Liver (tissue), 9 donors: Measurements from ENCODE around the gene ARPIN. TPM values are rescaled to one million over a fixed set of nuclear protein-coding genes. Genes with fewer than 3 reads are reported as not detected.
"Not testable (repeated sequence)": the region's sequence is repeated elsewhere in the genome, so short reads cannot be mapped to it uniquely, and the experiment has no call there.

Experiments
- DNase-seq: peaks from one replicate; pipeline ENCODE4 v3.0.0-alpha.2; 2017; ENCODE audit warnings: low spot score
- H3K27ac ChIP-seq, 2 donors: one replicate each; pipeline ENCODE4 v1.7.0; 2013; ENCODE audit warnings: inconsistent platforms in 2 of 2, low read length in 2 of 2, control low read depth in 1 of 2, low read depth in 1 of 2, mild to moderate bottlenecking in 1 of 2
- H3K27me3 ChIP-seq, 4 donors: one replicate each; pipeline versions ENCODE4 v1.6.1 to v1.7.0; 2013; ENCODE audit warnings: low read length in 3 of 4, inconsistent platforms in 1 of 4, mild to moderate bottlenecking in 1 of 4, moderate library complexity in 1 of 4; ENCODE audit not compliant: control insufficient read depth in 4 of 4, insufficient read depth in 4 of 4
- H3K36me3 ChIP-seq, 4 donors: one replicate each; pipeline versions ENCODE4 v1.6.1 to v1.7.0; 2013; ENCODE audit warnings: low read length in 3 of 4, mild to moderate bottlenecking in 3 of 4, low read depth in 1 of 4, moderate library complexity in 1 of 4; ENCODE audit not compliant: control insufficient read depth in 4 of 4, insufficient read depth in 3 of 4
- H3K4me1 ChIP-seq, 4 donors: one replicate each; pipeline versions ENCODE4 v1.6.1 to v1.7.0; 2013; ENCODE audit warnings: low read length in 3 of 4, mild to moderate bottlenecking in 3 of 4, moderate library complexity in 1 of 4; ENCODE audit not compliant: control insufficient read depth in 4 of 4, insufficient read depth in 4 of 4
- H3K4me3 ChIP-seq, 3 donors: one replicate each; pipeline versions ENCODE4 v1.6.1 to v1.7.0; 2013; ENCODE audit warnings: low read length in 3 of 3, control low read depth in 1 of 3, low read depth in 1 of 3, mild to moderate bottlenecking in 1 of 3
- H3K9ac ChIP-seq, 2 donors: one replicate each; pipeline ENCODE4 v1.7.0; 2013; ENCODE audit warnings: low read length in 2 of 2, mild to moderate bottlenecking in 2 of 2, moderate library complexity in 2 of 2, control low read depth in 1 of 2, low read depth in 1 of 2
- H3K9me3 ChIP-seq, 4 donors: one replicate each; pipeline versions ENCODE4 v1.6.1 to v1.7.0; 2013; ENCODE audit warnings: low read length in 3 of 4; ENCODE audit not compliant: control insufficient read depth in 4 of 4
- CTCF ChIP-seq: fragments of 150-350 bp; IDR thresholded peaks from 2 replicates; pipeline ENCODE4 v1.5.1; 2017; ENCODE audit warnings: improper control_type of control experiment, low read depth, low read length; ENCODE audit not compliant: missing input control
- EGR1 ChIP-seq, 2 donors: IDR thresholded peaks; 2 replicates each; pipeline ENCODE4 v1.6.1; 2016 to 2018; ENCODE audit warnings: antibody characterized with exemption in 2 of 2, low read depth in 2 of 2
- FOXA1 ChIP-seq: IDR thresholded peaks from 2 replicates; pipeline ENCODE4 v1.6.1; 2016; ENCODE audit warnings: antibody characterized with exemption
- FOXA2 ChIP-seq: IDR thresholded peaks from 2 replicates; pipeline ENCODE4 v1.6.1; 2016; ENCODE audit warnings: antibody characterized with exemption
- GABPA ChIP-seq, 2 donors: IDR thresholded peaks in 1 of 2; conservative IDR thresholded peaks in 1 of 2; 2 replicates each; pipeline ENCODE4 v1.6.1; 2016; ENCODE audit warnings: antibody characterized with exemption in 2 of 2, mild to moderate bottlenecking in 1 of 2, moderate library complexity in 1 of 2
- HNF4A ChIP-seq, 2 donors: conservative IDR thresholded peaks; 2 replicates each; pipeline ENCODE4 v1.6.1; 2016; ENCODE audit warnings: antibody characterized with exemption in 2 of 2, mild to moderate bottlenecking in 2 of 2
- MAX ChIP-seq: IDR thresholded peaks from 2 replicates; pipeline ENCODE4 v1.6.1; 2016; ENCODE audit warnings: antibody characterized with exemption
- NR2F2 ChIP-seq: IDR thresholded peaks from 2 replicates; pipeline ENCODE4 v1.6.1; 2016; ENCODE audit warnings: antibody characterized with exemption
- RAD21 ChIP-seq, 2 donors: IDR thresholded peaks; 2 replicates each; pipeline ENCODE4 v1.6.1; 2016; ENCODE audit warnings: antibody characterized with exemption in 2 of 2, mild to moderate bottlenecking in 2 of 2
- RXRA ChIP-seq, 2 donors: IDR thresholded peaks; 2 replicates each; pipeline ENCODE4 v1.6.1; 2017 to 2018; ENCODE audit warnings: antibody characterized with exemption in 2 of 2, mild to moderate bottlenecking in 1 of 2
- TAF1 ChIP-seq: conservative IDR thresholded peaks from 2 replicates; pipeline ENCODE4 v1.6.1; 2016; ENCODE audit warnings: antibody characterized with exemption, mild to moderate bottlenecking
- YY1 ChIP-seq: IDR thresholded peaks from 2 replicates; pipeline ENCODE4 v1.6.1; 2016; ENCODE audit warnings: antibody characterized with exemption, mild to moderate bottlenecking
- WGBS: extraction: QIAGEN DNeasy Blood & Tissue Kit; methylation state at CpG from one replicate; pipeline ENCODE4 v1.1.7; 2013; 5-methylcytosine and 5-hydroxymethylcytosine counted together
- polyA plus RNA-seq, 2 donors: library from polyadenylated mRNA; stranded (reverse) in 1 of 2; unstranded in 1 of 2; fragments of 200-250 nt in 1 of 2; fragments of >200 nt in 1 of 2; fragmentation: Nextera tagmentation in 1 of 2; extraction: Ambion mirVana in 1 of 2; gene quantifications; one replicate each; pipeline versions ENCODE4 v1.2.1 to v1.2.3, GENCODE V29; 2013 to 2015
- total RNA-seq, 2 donors: library from RNA; depleted of rRNA; stranded (reverse); fragments of >200 nt; gene quantifications; one replicate each; pipeline ENCODE4 v1.2.3, GENCODE V29; 2014
- TF ChIP-seq, protein P1 (sequence below): IDR thresholded peaks from 2 replicates; pipeline ENCODE4 v1.6.1; 2016; ENCODE audit warnings: antibody characterized with exemption
- TF ChIP-seq, protein P2 (sequence below): IDR thresholded peaks from 2 replicates; pipeline ENCODE4 v1.6.1; 2016; ENCODE audit warnings: antibody characterized with exemption
- donor health status: healthy.
- donor health status: healthy.
- donor health status: healthy.
- donor health status: healthy.
- donor health status: healthy.

ARPIN gene
- total and polyA plus RNA-seq, 4 donors, result 1.6 to 7.2 (median 3.5) TPM

- H3K27me3 ChIP-seq, result no peaks in the 10 kb centered on the region
- no peak for DNase-seq
- peaks cover 6 to 19% (median 11%) of the 10 kb centered on the region in 4 donors for H3K4me1 ChIP-seq
- no peak overlapping the region for H3K4me3 ChIP-seq
- H3K27ac ChIP-seq, result peak overlapping the region in 1 of 2 donors; percentile 13
- TF ChIP-seq YY1, result peak; percentile 70
- peak; percentile 37 to 38 for TF ChIP-seq HNF4A (conservative IDR thresholded peaks at IDR 0.05)
- no peak for TF ChIP-seq CTCF
- TF ChIP-seq RAD21 (IDR thresholded peaks at IDR 0.05), result no peak
- TF ChIP-seq FOXA2, result peak; percentile 68
- peak; percentile 22 for TF ChIP-seq MAX
- TF ChIP-seq EGR1 (IDR thresholded peaks at IDR 0.05; ENCODE audit: low read depth in 2 of 2), result no peak
- no peak for TF ChIP-seq FOXA1
- TF ChIP-seq RXRA (IDR thresholded peaks at IDR 0.05), result peak; percentile 17 to 28
- no peak overlapping the region for H3K9ac ChIP-seq
- H3K9me3 ChIP-seq, result no peaks in the 10 kb centered on the region
- peaks cover 0 to 5% (median under 1%) of the 10 kb centered on the region in 4 donors for H3K36me3 ChIP-seq
- 81% methylated on average over 4 of the region's 4 CpGs for WGBS
These were observed 42.0 kb downstream of the ARPIN start for GRCh38 chr15:89870688-89871288.

DNA sequence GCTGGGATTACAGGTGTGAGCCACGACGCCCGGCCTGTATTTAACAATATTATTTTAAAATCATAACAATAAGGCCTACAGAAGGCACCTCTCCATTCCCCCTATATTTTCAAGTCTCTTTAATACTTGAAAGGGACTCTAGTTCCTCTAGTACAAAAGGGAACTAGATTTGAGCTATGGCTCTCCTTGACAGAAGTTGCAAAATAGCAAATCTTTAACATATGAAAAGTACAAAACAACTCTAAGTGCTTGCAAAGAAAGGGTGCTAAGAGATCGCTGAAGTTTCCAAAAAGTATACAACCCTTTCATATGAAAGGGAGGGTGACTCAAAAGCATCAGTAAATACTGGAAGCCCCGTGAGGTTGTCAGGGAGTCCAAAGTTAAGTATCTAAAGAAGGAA is 42.7 kb downstream of the ARPIN start:
- TF ChIP-seq YY1 (no peak), TAF1 (no peak), FOXA2 (no peak), NR2F2 (no peak), RAD21 (IDR thresholded peaks at IDR 0.05) (no peak), GABPA (IDR thresholded peaks at IDR 0.05 in 1 of 2, conservative IDR thresholded peaks at IDR 0.05 in 1 of 2) (no peak), EGR1 (IDR thresholded peaks at IDR 0.05; ENCODE audit: low read depth in 2 of 2) (no peak)
- TF ChIP-seq, protein P1, sequence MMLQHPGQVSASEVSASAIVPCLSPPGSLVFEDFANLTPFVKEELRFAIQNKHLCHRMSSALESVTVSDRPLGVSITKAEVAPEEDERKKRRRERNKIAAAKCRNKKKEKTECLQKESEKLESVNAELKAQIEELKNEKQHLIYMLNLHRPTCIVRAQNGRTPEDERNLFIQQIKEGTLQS, result no peak
- TF ChIP-seq, protein P2, sequence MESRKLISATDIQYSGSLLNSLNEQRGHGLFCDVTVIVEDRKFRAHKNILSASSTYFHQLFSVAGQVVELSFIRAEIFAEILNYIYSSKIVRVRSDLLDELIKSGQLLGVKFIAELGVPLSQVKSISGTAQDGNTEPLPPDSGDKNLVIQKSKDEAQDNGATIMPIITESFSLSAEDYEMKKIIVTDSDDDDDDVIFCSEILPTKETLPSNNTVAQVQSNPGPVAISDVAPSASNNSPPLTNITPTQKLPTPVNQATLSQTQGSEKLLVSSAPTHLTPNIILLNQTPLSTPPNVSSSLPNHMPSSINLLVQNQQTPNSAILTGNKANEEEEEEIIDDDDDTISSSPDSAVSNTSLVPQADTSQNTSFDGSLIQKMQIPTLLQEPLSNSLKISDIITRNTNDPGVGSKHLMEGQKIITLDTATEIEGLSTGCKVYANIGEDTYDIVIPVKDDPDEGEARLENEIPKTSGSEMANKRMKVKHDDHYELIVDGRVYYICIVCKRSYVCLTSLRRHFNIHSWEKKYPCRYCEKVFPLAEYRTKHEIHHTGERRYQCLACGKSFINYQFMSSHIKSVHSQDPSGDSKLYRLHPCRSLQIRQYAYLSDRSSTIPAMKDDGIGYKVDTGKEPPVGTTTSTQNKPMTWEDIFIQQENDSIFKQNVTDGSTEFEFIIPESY, result no peak
- H3K9ac ChIP-seq, result no peak overlapping the region
- no peaks in the 10 kb centered on the region for H3K27me3 ChIP-seq
- WGBS, result 96% methylated on average over 5 of the region's 5 CpGs
- H3K4me3 ChIP-seq, result no peak overlapping the region
- no peaks in the 10 kb centered on the region for H3K9me3 ChIP-seq
- peaks cover 0 to 2% (median 0%) of the 10 kb centered on the region in 4 donors for H3K36me3 ChIP-seq
- peaks cover 11 to 27% (median 15%) of the 10 kb centered on the region in 4 donors for H3K4me1 ChIP-seq
- no peak for DNase-seq
- H3K27ac ChIP-seq, result no peak overlapping the region

GRCh38 chr15:89869490-89869889 is 43.3 kb downstream of the ARPIN start:
- peaks cover 11 to 30% (median 15%) of the 10 kb centered on the region in 4 donors for H3K4me1 ChIP-seq
- WGBS, result 97% methylated on average over 9 of the region's 9 CpGs
- not testable (repeated sequence) for H3K27ac ChIP-seq, DNase-seq, H3K9ac ChIP-seq, H3K9me3 ChIP-seq, H3K27me3 ChIP-seq, H3K36me3 ChIP-seq, H3K4me3 ChIP-seq
